HG03520 (cell line): ENCODE measurements around the gene ALPL.

Experiments
- ATAC-seq: cut with Tn5 transposase; IDR thresholded peaks from one replicate; pipeline ENCODE4 v1.9.1; 2021; ENCODE audit warnings: mild to moderate bottlenecking, moderate library complexity; ENCODE audit not compliant: unreplicated experiment

The ALPL gene

DNA sequence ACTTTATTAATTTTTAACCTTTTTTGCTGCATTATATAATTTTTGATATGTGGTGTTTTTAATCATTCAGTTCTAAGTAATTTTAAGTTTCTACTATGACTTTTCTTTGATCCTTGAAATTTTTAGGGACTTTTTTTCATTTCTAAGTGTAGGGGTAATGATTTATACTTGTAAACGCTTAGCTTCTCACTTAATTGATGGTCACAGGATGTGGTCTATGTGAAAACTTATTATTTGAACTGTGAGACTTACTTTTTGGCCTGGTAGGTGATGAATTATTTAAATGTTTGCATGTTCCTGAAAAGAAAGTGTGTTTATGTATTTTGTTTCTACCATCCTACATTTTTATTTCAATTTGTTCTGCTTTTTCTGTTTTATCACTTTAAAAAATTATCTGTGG is 17.2 kb downstream of the ALPL start:
- no peak for ATAC-seq

DNA sequence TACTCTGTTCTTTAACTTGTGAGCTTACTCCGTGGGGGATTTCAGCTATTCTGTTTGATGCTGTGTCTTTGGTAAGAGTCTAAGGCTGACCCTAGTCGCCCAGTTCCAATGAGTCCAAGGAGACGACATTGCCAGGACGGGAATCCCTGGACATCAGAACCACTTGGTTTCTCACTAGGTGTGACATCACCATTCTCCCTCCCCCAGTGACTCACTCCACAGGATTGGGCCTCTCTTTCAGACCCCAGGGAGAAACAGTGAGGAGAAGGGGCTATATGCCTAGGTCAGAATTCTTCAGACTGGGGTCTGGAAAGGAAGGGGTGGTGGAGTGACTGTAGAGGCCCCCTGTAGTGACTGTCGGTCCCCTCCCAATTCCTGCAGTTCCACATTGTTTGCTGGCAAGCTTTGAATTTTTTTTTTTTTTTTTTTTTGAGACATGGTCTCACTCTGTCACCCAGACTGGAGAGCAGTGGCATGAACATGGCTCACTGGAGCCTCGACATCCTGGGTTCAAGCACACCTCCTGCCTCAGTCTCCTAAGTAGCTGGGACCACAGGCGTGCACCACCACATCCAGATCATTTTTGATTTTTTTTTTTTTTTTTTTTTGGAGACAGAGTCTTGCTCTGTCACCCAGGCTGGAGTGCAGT is 21.3 kb downstream of the ALPL start:
- no peak for ATAC-seq

DNA sequence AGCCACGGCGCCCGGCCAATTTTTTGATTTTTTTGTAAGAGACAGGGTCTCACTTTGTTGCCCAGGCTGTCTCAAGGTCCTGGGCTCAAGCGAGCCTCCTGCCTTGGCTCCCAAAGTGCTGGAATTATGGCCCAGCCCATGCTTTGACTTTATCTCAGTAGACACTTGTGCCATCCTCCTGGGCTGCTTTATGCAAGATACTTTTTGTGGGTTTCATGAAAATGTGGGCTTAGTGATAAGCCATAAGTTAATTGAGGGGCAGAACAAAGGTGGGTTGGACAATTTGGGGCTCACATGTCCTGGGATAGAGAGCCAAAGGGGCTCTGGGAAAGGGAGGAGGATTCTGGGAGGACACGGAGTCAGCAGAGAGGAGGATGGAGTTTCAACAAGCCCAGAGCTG is 22.0 kb downstream of the ALPL start:
- no peak for ATAC-seq

DNA sequence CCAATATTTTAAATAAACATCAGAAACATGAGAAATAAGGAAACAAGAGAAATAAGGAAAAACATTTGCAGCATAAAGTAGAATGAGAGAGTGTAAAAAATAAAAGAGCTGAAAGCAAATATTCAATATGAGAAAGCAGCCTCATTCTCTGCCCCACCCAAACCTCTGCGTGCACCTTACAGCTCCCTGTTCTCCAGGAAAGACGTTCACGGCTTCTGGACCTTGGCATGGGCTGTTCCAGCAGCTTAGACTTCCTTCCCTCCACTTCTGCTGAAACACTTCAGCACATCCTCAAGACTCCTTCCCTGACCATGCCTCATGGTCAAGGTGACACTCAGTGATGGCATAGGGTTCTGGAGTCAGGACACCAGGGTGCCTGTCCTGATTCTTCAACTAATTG is 23.3 kb downstream of the ALPL start:
- no peak for ATAC-seq

DNA sequence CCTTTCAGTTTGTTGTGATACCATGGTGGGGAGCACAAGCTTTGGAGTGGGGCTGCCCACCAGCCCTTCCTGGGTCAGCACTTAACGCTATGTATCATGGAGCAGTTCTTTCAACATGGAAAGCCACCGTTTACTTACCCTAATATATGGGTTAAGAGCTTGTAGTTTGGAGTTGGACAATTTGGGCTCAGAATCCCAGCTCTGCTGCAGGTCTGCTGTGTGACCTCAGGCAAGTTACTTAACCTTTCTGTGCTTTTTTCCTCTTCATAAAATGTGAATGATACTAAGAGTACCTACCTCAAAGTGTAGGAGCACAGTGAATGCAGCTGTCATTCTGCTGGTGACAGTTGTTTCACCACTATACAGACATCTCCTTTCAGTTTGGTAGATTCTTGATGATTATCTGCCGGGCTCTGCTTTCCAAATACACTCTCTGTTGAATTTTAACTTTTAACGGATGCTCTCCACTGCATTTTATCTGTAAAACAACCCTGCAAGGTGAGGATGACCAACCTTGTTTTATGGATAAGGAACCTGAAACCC is 23.8 kb downstream of the ALPL start:
- no peak for ATAC-seq

DNA sequence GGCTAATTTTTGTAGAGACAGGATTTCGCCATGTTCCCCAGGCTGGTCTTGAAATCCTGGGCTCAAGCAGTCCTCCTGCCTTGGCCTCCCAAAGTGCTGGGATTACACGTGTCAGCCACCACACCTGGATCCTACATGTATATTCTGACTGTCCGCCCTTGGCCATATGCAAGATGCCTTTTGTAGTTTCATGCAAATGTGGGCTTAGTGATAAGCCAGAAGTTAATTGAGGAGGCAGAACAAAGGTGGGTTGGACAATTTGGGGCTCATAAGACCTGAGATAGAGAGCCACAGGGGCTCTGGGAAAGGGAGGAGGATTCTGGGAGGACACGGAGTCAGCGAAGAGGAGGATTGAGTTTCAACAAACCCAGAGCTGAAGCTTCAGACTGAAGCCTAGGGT is 24.9 kb downstream of the ALPL start:
- ATAC-seq, result no peak

DNA sequence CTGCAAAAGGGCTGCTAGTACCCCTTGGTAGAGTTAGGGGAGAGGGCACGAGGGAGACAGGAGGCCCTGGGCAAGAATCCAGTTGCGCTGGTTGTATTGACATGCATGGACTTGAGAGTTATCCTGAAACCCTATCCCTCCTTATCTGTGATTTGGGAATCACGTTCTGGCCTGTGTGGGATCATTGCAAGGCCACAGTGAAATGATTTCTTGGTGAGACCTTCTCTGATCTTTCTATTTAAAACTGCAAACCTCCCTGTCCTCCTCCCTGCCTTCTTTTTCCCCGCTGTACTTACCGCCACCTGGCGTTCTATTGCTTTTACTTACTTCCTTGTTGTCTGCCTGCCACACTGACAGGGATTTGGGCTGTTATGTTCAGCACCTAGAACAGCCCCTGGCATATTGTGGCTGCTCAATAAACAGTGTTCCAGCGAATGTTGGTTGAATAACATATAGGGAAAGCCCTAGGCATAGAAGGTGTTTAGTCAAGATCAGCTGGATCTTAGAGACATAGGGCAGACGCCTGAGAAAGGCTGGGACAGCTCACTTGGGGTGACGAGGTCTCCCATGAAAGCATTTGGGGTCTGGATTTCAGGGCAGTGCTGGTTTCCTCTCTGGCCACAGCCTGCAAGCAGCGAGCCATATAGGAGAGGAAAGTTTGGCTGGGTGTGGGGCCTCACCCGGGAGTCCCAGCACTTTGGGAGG is 25.6 kb downstream of the ALPL start:
- ATAC-seq, result no peak

DNA sequence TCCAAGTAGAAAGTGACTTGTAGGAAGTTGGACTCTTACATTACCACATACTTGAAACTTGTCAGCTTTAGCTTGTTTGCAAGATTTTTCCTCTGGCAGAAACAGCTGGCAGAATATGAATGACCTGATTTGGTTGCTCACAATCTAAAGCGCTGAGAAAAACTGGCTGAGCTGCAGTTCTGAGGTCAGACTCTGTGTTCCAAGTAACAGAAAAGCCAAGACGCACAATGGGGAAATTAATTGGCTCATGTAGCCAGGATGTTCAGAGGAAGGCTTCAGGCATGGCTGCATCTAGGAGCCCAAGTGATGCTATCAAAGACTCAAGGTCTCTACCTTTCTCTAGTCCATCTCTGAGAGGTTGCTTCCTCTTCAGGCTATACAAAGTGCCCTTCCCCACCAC is 27.0 kb downstream of the ALPL start:
- ATAC-seq, result no peak

DNA sequence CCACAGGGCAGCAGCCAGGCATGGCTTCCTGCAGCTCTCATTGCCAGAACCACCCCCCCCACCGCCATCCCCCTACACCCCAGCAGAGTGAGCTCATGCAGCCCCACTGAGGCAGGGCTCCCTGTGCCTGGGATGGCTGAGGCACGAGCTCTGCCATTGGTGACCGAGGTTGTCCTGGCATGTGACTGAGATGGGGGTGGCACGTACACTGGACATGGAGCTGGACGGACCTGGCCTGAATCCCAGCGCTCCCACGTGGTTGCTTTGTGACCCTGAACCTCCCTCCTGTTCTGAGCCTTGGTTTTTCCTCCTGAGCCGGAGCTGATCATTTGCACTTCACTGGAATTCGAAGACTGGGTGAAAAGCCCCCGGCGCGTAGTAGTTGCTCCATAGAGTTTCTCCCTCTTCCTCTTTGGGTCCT is 28.3 kb downstream of the ALPL start:
- no peak for ATAC-seq

DNA sequence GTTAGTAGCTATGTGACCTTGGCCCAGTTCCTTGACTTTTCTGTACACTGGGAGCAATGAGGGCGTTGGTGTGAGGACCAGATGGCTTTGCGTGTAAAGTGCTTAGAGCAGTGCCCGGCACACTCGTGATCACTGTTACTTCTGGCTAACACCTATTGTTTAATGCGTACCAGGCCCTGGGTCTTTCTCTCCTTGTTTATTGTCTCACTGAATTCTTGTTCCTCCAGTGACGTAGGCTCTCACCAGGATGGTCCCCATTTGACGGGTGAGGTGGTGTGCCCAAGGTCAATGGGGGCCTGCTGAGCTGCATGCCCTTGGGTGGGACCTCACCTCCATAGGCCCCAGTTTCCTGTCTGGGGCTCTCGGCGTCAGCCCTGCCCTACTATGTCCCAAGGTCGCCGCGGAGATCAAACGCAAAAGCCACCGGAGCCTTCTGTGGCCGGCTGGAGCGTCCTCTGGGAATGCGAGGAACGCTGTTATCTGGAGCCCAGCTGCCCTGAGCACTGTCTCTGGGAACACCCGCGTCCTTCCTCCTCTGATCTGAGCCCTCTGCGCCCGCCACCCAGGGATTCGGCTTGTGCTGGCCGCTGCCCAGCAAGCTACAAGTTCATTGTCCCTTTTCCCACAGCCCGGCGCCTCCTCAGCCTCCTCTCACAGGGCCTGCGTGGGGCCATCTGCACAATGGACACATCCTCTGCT is 28.9 kb downstream of the ALPL start:
- ATAC-seq, result no peak

DNA sequence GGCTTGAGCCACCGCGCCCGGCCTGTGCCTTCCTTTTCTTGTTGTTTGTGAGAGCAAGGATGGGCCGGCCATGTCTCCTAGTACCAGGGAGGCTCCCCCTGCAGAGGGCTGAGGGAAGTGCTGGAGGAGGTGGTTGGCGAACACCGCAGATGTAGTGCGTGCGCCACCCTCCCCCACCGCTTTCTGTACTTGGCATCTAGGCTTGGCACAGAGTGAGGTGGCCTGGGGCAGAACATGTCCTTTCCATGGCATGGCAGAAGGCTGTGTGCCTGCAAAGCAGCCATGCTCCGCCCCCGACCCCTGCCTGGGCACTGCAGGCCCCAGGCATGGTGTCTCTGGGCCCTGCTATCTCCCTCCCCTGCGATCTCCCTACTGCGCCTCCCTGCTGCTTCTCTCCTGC is 30.7 kb downstream of the ALPL start:
- no peak for ATAC-seq

DNA sequence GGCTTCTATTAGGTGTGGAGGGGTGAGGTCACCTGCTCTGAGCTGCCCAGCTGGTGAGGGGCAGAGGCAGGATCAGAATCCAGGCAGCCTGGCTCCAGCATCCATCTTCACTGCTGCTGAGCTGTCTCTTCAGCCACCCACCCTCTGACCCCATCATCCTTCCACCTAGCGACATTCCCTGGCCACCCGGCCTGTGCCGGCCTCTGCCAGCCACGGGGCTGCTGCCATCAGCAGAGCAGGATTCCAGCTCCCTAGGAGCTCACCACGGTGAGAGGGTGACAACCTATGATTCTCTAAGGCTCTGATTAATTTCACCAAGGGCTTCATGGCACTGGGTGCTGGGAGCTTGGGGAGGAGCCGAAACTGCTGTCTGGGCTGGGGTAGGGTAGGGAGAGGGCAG is 32.1 kb downstream of the ALPL start:
- ATAC-seq, result no peak

DNA sequence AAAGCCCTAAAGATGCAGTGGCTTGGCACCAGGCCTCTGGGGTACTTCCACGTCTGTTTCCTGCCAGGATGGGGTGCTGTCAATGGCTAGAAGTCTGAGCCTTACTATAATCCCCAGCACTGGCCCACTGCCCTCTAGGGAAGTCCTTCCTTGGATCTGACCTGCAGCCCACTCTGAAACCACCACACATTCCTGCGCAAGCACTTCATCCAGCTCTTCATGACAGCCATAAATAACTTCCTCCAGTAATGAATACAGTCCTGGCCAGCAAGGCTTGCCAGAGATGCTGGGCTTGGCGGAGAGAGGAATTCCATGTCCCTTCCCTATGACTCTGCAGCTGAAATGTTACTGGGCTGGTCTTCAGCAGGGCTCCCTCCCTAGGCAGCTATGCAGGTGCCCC is 32.6 kb downstream of the ALPL start:
- no peak for ATAC-seq

DNA sequence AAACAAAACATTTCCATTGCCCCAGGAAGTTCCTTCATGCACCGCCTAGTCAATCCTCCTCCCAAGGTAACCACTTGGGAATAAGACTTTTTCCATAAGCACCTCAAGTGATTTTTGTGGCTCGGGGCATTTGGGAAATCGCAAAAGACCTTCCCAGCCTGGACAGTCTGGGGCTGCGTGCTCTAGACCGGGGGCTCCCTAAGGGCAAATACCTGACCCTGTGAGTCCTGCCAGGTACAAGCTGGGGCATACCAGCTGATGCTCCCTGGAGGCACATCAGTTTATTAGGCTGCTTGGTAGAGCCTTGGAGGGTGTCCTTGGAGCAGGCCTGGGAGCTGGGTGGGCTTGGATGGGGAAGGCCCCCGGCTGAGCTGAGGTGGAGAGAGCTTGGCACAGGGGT is 34.4 kb downstream of the ALPL start:
- ATAC-seq, result no peak

DNA sequence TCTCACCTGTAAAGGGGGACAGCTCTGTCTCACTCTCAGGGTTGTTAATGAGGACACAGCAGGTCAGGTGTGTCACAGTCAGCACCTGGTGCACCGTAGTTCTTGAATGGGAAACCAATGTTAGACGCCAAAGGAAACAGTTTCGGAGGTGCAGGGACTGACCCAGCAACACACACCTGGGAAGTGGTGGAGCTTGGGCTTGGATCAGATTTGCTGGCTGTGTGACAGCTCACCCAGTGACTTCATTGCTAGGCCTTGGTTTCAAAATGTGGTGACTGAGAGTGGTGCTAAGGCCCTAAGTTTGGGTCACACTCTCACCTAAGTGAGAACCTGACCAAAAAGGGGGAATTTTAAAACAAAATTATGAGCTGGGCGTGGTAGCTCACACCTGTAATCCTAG is 34.9 kb downstream of the ALPL start:
- no peak for ATAC-seq

DNA sequence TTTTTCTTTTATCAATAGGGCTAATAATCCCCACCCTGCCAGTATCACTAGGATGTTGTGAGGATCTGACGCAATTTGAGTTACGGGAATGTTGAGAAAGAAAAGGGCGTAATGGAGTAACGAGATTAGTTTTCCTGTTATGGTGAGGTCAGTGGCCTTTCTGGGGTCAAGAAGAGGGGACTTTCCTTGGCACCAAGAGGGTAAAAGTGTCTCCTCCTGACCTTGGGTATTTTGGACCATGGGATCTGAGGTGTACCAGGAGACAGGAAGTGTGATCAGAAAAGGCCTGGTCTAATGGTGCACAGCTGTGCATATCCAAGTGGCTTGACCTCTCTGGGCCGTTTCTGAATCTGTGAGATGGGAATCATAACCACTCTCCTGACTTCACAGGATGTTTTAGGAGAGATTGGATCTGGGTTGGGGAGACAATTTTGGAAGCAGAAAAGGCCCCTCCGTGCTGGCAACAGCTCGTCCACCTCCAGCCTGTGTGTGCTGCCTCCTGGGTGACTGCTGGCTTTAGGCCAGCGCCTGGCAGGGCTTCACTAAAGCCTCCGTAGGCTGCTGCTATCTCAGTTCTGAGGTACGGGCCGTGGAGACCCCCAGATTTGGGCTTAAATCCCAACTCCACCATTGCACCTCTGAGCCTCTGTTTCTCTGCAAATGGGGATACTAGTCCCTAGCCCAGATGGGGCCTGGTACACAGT is 37.1 kb downstream of the ALPL start:
- no peak for ATAC-seq

DNA sequence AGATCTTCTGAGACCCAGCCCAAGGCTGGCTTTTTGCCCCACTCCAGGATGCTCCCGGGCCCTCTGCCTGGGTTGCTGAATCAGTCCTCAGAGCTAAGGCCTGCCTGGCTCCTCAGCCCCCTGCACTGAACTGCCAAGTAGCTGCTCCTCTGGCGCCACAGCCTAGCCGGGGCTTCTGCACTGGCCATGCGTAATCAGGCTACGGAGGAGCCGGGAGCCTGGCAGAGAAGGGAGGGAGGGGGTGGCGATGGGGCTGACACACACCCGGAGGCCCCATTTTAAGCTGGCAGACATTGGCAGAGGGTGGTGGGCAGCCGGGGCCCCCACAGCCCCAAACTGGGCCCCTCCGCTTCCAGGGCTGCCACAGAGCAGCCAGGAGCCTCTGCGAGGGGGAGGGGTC is 38.7 kb downstream of the ALPL start:
- ATAC-seq, result no peak

DNA sequence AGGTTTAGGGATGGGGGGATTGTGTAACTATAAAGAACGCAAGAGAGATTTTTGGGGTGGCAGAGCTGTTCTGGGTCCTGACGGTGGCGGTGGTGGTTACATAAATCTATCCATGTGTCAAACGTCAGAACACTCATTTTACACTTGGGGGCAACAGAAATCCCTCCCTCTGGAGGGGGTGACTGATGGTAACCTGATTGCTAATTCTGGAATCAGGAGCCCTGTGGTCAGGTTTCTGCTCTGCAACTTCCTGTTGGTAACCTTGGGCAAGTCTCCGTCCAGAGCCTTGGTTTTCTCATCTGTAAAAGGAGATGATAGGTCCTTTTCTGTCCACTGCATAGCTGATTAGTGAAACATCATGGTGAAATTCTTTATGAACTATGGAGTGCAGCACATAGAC is 40.9 kb downstream of the ALPL start:
- no peak for ATAC-seq

DNA sequence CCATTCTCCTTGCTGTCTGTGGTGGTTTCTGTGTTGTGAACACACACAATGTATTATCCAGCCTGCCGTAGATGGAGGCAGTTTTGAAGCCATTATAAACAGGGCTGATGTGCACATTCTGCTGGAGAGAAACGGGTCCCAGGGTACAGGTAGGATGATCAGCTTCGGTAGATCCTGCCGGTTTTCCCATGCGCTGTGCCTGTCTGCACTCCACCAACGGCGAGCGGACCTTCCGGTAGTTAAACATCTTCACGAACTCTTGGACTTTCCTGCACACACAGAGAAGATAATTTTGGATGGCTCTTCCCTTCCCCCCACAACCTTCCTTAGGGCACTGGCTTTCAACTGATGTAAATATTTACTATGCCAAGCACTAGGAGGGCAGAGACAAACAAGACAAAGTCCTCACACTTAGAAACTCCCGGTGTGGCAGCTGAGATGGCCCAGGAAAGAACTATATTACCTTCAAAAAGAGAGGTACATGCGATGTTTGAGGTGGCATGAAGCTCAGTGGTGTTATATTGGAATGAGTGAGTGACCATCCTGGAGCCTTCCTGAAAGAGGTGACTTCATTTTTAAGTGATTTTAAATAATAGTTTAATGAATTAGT is 41.7 kb downstream of the ALPL start:
- no peak for ATAC-seq

DNA sequence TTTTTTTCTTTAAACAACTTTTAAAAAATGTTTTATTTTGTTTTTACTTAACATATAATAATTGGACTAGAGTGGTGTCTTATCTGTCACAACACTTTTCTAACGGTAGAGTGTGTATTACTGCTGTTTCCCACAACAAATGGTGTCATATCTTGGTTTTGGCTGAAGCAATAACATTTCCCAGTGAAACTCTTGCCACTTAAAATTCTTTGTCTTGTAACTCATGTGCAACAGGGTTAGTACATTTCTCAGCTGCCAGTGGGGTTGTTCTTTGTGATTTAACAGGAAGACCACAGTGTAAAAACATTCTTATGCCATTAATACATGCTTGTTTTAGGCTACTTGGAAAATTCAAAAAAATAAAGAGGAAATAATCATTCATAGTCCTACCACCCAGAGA is 43.5 kb downstream of the ALPL start:
- ATAC-seq, result no peak
